H54 (cell line): Measurements from ENCODE around the gene CNTNAP2.
A peak's percentile ranks its signal among the peaks of the same experiment; 100 is the strongest.

ENCODE experiments used
- DNase-seq: peaks from one replicate; pipeline ENCODE4 v3.0.0; 2011; ENCODE audit warnings: low spot score, mixed read lengths; ENCODE audit not compliant: insufficient read length
- FAIRE-seq: peaks from 3 replicates; lab custom pipeline; 2011; peaks lifted over from hg19 to GRCh38; lab: Jason Lieb, UNC
- POLR2A ChIP-seq: IDR thresholded peaks from 2 replicates; pipeline ENCODE4 v1.6.1; 2011; ENCODE audit warnings: low read depth, mild to moderate bottlenecking, low read length

Gene CNTNAP2

GRCh38 chr7:146285418-146285817 is 168.8 kb downstream of the CNTNAP2 start:
- DNase-seq (no peak), FAIRE-seq (no peak)
- TF ChIP-seq POLR2A, result no peak

- no peak for TF ChIP-seq POLR2A
- DNase-seq, result no peak
Observed at GRCh38 chr7:146290746-146291145, 174.1 kb downstream of the CNTNAP2 start.

GRCh38 chr7:146291900-146292299 is 175.3 kb downstream of the CNTNAP2 start:
- FAIRE-seq, result no peak
- no peak for DNase-seq
- no peak for TF ChIP-seq POLR2A

More at GRCh38 chr7:146290746-146291145, 174.1 kb downstream of the CNTNAP2 start:
- no peak for FAIRE-seq

- FAIRE-seq (no peak), DNase-seq (no peak)
- no peak for TF ChIP-seq POLR2A
Observed at GRCh38 chr7:146296028-146296427, 179.4 kb downstream of the CNTNAP2 start.

- DNase-seq, result no peak
- no peak for TF ChIP-seq POLR2A
- no peak for FAIRE-seq
Observed at GRCh38 chr7:146314962-146315361, 198.4 kb downstream of the CNTNAP2 start.

- FAIRE-seq (no peak), DNase-seq (no peak)
- no peak for TF ChIP-seq POLR2A
Observed at GRCh38 chr7:146319629-146320028, 203.0 kb downstream of the CNTNAP2 start.

GRCh38 chr7:146321301-146321700 is 204.7 kb downstream of the CNTNAP2 start:
- TF ChIP-seq POLR2A, result no peak
- FAIRE-seq (no peak), DNase-seq (no peak)

- FAIRE-seq, result no peak
- no peak for TF ChIP-seq POLR2A
Observed at GRCh38 chr7:146331369-146331768, 214.8 kb downstream of the CNTNAP2 start.

GRCh38 chr7:146345251-146345650 is 228.7 kb downstream of the CNTNAP2 start:
- TF ChIP-seq POLR2A, result no peak
- DNase-seq (no peak), FAIRE-seq (no peak)

More at GRCh38 chr7:146331369-146331768, 214.8 kb downstream of the CNTNAP2 start:
- no peak for DNase-seq

- TF ChIP-seq POLR2A, result no peak
- FAIRE-seq, result no peak
- no peak for DNase-seq
Observed at GRCh38 chr7:146346096-146346495, 229.5 kb downstream of the CNTNAP2 start.

- DNase-seq, result no peak
- FAIRE-seq, result no peak
- TF ChIP-seq POLR2A, result no peak
Observed at GRCh38 chr7:146355216-146355615, 238.6 kb downstream of the CNTNAP2 start.

- TF ChIP-seq POLR2A, result no peak
- no peak for FAIRE-seq
- DNase-seq, result no peak
Observed at GRCh38 chr7:146359176-146359575, 242.6 kb downstream of the CNTNAP2 start.

GRCh38 chr7:146366938-146367337 is 250.3 kb downstream of the CNTNAP2 start:
- no peak for DNase-seq
- no peak for TF ChIP-seq POLR2A
- peak; percentile 85 for FAIRE-seq

- TF ChIP-seq POLR2A, result no peak
- FAIRE-seq (no peak), DNase-seq (no peak)
Observed at GRCh38 chr7:146370171-146370570, 253.6 kb downstream of the CNTNAP2 start.

GRCh38 chr7:146375170-146375569 is 258.6 kb downstream of the CNTNAP2 start:
- no peak for DNase-seq
- TF ChIP-seq POLR2A, result no peak
- FAIRE-seq, result no peak

GRCh38 chr7:146378196-146378595 is 261.6 kb downstream of the CNTNAP2 start:
- no peak for FAIRE-seq
- no peak for TF ChIP-seq POLR2A
- DNase-seq, result no peak

GRCh38 chr7:146387140-146387539 is 270.5 kb downstream of the CNTNAP2 start:
- no peak for DNase-seq
- FAIRE-seq, result no peak
- no peak for TF ChIP-seq POLR2A
